Fibroblast of lung (primary cell): Measurements from ENCODE around the gene STPG1. TPM values are rescaled to one million over a fixed set of nuclear protein-coding genes. Genes with fewer than 3 reads are reported as not detected.

Source experiments
- DNase-seq, 2 donors: peaks; one replicate each; pipeline versions ENCODE4 v3.0.0 to v3.0.0-alpha.2; 2010; ENCODE audit warnings: low read depth in 2 of 2
- H2AFZ ChIP-seq: 2 replicates; pipeline ENCODE4 v1.5.1; 2012; ENCODE audit warnings: low read length, control low read depth, inconsistent platforms
- H3K27ac ChIP-seq: 2 replicates; pipeline ENCODE4 v1.5.1; 2011; ENCODE audit warnings: low read length, control low read depth; ENCODE audit not compliant: insufficient read depth
- H3K27me3 ChIP-seq: 2 replicates; pipeline ENCODE4 v1.5.1; 2011; ENCODE audit warnings: mild to moderate bottlenecking, low read length; ENCODE audit not compliant: control insufficient read depth, insufficient read depth
- H3K36me3 ChIP-seq: 2 replicates; pipeline ENCODE4 v1.5.1; 2011; ENCODE audit warnings: low read length; ENCODE audit not compliant: control insufficient read depth, insufficient read depth
- H3K4me1 ChIP-seq: 2 replicates; pipeline ENCODE4 v1.5.1; 2011; ENCODE audit warnings: low read length; ENCODE audit not compliant: control insufficient read depth, insufficient read depth; ENCODE audit errors: extremely low read depth
- H3K4me2 ChIP-seq: 2 replicates; pipeline ENCODE4 v1.5.1; 2011; ENCODE audit warnings: low read length, control low read depth; ENCODE audit not compliant: insufficient read depth; ENCODE audit errors: extremely low read depth
- H3K4me3 ChIP-seq, 4 experiments: fragments of 200-600 bp in 1 of 4; sonication (generic) in 1 of 4; replicated peaks in 1 of 4; 2 replicates each; pipeline ENCODE4 v1.5.1; 2011 to 2016; ENCODE audit warnings: low read length in 4 of 4, low read depth in 3 of 4, mild to moderate bottlenecking in 3 of 4, control low read depth in 2 of 4, inconsistent platforms in 1 of 4, mixed read lengths in 1 of 4; ENCODE audit not compliant: insufficient read depth in 1 of 4; ENCODE audit errors: control extremely low read depth in 1 of 4
- H3K79me2 ChIP-seq: 2 replicates; pipeline ENCODE4 v1.5.1; 2012; ENCODE audit warnings: mild to moderate bottlenecking, low read length, inconsistent platforms; ENCODE audit not compliant: control insufficient read depth, insufficient read depth
- H3K9ac ChIP-seq: 2 replicates; pipeline ENCODE4 v1.5.1; 2011; ENCODE audit warnings: mild to moderate bottlenecking, low read length, control low read depth; ENCODE audit not compliant: insufficient read depth
- H3K9me3 ChIP-seq: 2 replicates; pipeline ENCODE4 v1.5.1; 2012; ENCODE audit warnings: low read depth, low read length; ENCODE audit not compliant: control insufficient read depth, insufficient read depth
- H4K20me1 ChIP-seq: 2 replicates; pipeline ENCODE4 v1.5.1; 2011; ENCODE audit warnings: low read length; ENCODE audit not compliant: control insufficient read depth, insufficient read depth; ENCODE audit errors: extremely low read depth
- CTCF ChIP-seq, 2 donors: IDR thresholded peaks in 1 of 2; conservative IDR thresholded peaks in 1 of 2; 1 replicate in 1 of 2; 2 replicates in 1 of 2; pipeline ENCODE4 v1.5.1; 2011 to 2012; ENCODE audit warnings: low read length in 2 of 2, control low read depth in 1 of 2, inconsistent platforms in 1 of 2, low read depth in 1 of 2, mild to moderate bottlenecking in 1 of 2
- EZH2 ChIP-seq: IDR thresholded peaks from 2 replicates; pipeline ENCODE4 v1.5.1; 2012; ENCODE audit warnings: low read length, control low read depth, mild to moderate bottlenecking; ENCODE audit errors: missing control alignments
- polyA plus RNA-seq, 2 donors: library from polyadenylated mRNA; depleted of rRNA in 1 of 2; stranded (reverse) in 1 of 2; unstranded in 1 of 2; fragments of >200 nt; gene quantifications; 2 replicates each; pipeline ENCODE4 v1.2.1, GENCODE V29; 2011 to 2012; ENCODE audit warnings: missing spikeins in 1 of 2
- total RNA-seq: library from RNA; depleted of rRNA; stranded (reverse); fragments of >200 nt; gene quantifications from 2 replicates; pipeline ENCODE4 v1.2.1, GENCODE V29; 2014

Gene STPG1
- total and polyA plus RNA-seq, 2 donors (not counting 1 experiment from before 2014, with no cell fraction given), result 7.9 to 8.5 TPM

GRCh38 chr1:24341260-24341659 lies 72.3 kb downstream of the STPG1 start:
- H3K36me3 ChIP-seq, result no peaks in the 10 kb centered on the region
- no peak overlapping the region for H3K27ac ChIP-seq
- H3K9ac ChIP-seq, result no peak overlapping the region
- H3K4me2 ChIP-seq, result no peak overlapping the region
- H3K79me2 ChIP-seq, result no peaks in the 10 kb centered on the region
- no peak overlapping the region for H3K4me3 ChIP-seq
- H3K4me1 ChIP-seq, result no peaks in the 10 kb centered on the region
- H2AFZ ChIP-seq, result no peak overlapping the region
- H3K27me3 ChIP-seq, result peaks cover 6% of the 10 kb centered on the region
- DNase-seq, result no peak
- TF ChIP-seq CTCF (conservative IDR thresholded peaks at IDR 0.05 in 1 of 2, IDR thresholded peaks at IDR 0.05 in 1 of 2; ENCODE audit: low read depth in 1 of 2, low read length in 2 of 2), result no peak
- H4K20me1 ChIP-seq, result no peaks in the 10 kb centered on the region
- no peaks in the 10 kb centered on the region for H3K9me3 ChIP-seq

DNA sequence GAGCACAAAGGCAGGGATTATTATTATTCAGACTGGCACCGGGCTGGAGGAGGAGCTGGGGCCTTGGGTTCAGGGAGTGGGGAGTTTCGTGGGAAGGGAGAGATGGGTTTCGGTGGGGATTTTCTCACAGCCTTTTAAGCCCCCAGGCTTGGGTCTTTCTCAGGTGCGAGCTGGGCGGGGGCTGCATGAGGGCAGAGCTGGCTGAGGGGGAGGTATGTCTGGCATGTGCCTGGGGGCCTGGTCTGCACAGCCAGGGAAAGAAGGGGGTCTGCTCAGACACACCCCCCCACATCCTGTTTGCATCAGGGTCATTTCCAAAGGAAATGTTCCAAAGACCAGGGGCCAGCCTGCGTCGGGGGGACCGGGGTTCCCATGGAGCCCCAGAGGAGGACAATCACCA lies 72.8 kb downstream of the STPG1 start:
- H3K9me3 ChIP-seq, result no peaks in the 10 kb centered on the region
- TF ChIP-seq EZH2 (no peak), CTCF (conservative IDR thresholded peaks at IDR 0.05 in 1 of 2, IDR thresholded peaks at IDR 0.05 in 1 of 2; ENCODE audit: low read depth in 1 of 2, low read length in 2 of 2) (no peak)
- no peaks in the 10 kb centered on the region for H3K36me3 ChIP-seq
- DNase-seq, result no peak
- H4K20me1 ChIP-seq, result no peaks in the 10 kb centered on the region
- no peak overlapping the region for H3K9ac ChIP-seq
- no peaks in the 10 kb centered on the region for H3K79me2 ChIP-seq
- H3K27me3 ChIP-seq, result peaks cover 6% of the 10 kb centered on the region
- H3K4me2 ChIP-seq, result no peak overlapping the region
- H3K4me1 ChIP-seq, result no peaks in the 10 kb centered on the region
- H3K4me3 ChIP-seq, result no peak overlapping the region
- no peak overlapping the region for H2AFZ ChIP-seq
- no peak overlapping the region for H3K27ac ChIP-seq

- TF ChIP-seq EZH2, result no peak
- TF ChIP-seq CTCF (conservative IDR thresholded peaks at IDR 0.05 in 1 of 2, IDR thresholded peaks at IDR 0.05 in 1 of 2; ENCODE audit: low read depth in 1 of 2, low read length in 2 of 2), result no peak
- Histone ChIP-seq H3K27me3 (peaks cover 6% of the 10 kb centered on the region), H3K27ac (no peak overlapping the region), H2AFZ (no peak overlapping the region), H3K79me2 (no peaks in the 10 kb centered on the region), H3K4me3 (no peak overlapping the region), H3K36me3 (no peaks in the 10 kb centered on the region), H3K9me3 (no peaks in the 10 kb centered on the region), H3K9ac (no peak overlapping the region), H4K20me1 (no peaks in the 10 kb centered on the region), H3K4me2 (no peak overlapping the region), H3K4me1 (no peaks in the 10 kb centered on the region)
- DNase-seq, result no peak
Observed at GRCh38 chr1:24339996-24340395, 73.6 kb downstream of the STPG1 start.
